ENCODE results near the gene PRODH2. TPM values are rescaled to one million over a fixed set of nuclear protein-coding genes. Genes with fewer than 3 reads are reported as not detected.

PRODH2 gene
- total RNA-seq, 1 experiment from 2014 or later = not detected

DNA sequence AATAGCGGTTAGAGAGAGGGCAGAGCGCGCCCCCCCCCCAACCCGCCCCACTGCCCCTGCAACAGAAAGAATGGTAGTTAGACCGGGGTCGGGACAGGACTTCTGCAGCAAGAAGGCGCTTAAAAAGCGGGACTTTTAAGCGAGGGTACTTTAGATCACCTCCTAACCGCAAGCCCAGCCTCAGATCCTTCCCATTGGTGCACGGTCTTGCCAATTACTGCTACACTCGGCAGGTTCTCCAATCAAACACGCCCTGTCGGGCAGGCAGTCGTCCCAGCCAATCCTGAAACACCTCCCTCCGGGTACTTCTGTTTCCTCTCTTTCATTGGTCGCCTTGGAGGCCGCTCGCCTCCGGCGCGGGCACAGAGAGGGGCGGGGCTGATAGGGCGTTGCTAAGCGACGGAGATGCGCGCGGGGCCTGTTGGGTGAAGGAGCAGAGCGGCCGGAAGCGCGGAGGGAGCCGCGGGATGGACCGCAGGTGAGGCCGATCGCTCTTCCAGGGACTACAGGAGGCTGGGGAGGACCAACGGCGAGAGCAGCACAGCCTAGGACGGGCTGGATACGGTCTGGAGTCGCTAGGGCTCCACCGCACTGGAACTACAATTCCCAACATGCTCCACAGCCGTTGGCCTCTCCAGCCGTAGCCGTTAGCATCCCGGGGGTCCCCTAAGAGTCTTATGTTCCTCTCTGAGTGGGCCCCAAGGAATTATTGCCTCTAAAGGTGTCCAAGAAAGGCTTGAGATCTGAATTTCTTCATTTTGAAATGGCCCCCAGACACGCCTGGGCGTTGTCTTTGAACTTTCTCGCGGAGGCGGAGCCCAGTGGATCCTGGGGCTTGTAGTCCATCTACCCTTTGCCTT lies 54.7 kb downstream of the PRODH2 start, which contains the start of gene PROSER3:
PROSER3 (plus strand) TSS at position 428 of the 860 bp plus-strand sequence; CDS start at position 468, 40 bp downstream.
- peak within 1 kb of the TSS; percentile 77 for H3K4me3 ChIP-seq (ENCODE audit: low read length)
- POLR2A ChIA-PET (ENCODE audit: unreplicated experiment) = no interaction called here
- peak within 1 kb of the TSS; percentile 80 for H2AFZ ChIP-seq (ENCODE audit: low read length)
- peaks cover 15% of the 10 kb centered on the region for H3K79me2 ChIP-seq (ENCODE audit: low read length)
- H3F3A ChIP-seq (ENCODE audit: low read length, unreplicated experiment) = peaks cover 3% of the 10 kb centered on the region
- H3K4me2 ChIP-seq (ENCODE audit: low read length) = peak within 1 kb of the TSS; percentile 88
- BruUV-seq (replicated peaks) = TSS peak; percentile 80
- peak within 1 kb of the TSS; percentile 81 for H3K9ac ChIP-seq (ENCODE audit: low read length)
- intact Hi-C loops (cut with micrococcal nuclease) = no loop called here
- H3K36me3 ChIP-seq (ENCODE audit: low read depth, low read length) = no peaks in the 10 kb centered on the region
- no peaks in the 10 kb centered on the region for H4K20me1 ChIP-seq (ENCODE audit: low read length)
- peaks cover 7% of the 10 kb centered on the region for H3K4me1 ChIP-seq (ENCODE audit: insufficient read depth, low read length)
- no peaks in the 10 kb centered on the region for H3K27me3 ChIP-seq (ENCODE audit: low read length)
- H3K27ac ChIP-seq (ENCODE audit: low read length) = peak within 1 kb of the TSS; percentile 60
- no peaks in the 10 kb centered on the region for H3K9me2 ChIP-seq (replicated peaks; ENCODE audit: low read length)
- H3K9me3 ChIP-seq (ENCODE audit: low read length) = no peaks in the 10 kb centered on the region
- peak; percentile 97 for DNase-seq
- ATAC-seq = peak; percentile 95
- CTCF ChIA-PET = interaction anchor here (0.6 to 0.7 kb wide), 2 partner anchors 62 to 63 kb away, joined by 3 to 4 read pairs; no protein-coding TSS in a partner anchor
- TF ChIP-seq EZH2 (IDR thresholded peaks at IDR 0.05; ENCODE audit: low read length, unreplicated experiment) (no peak), EZH2phosphoT487 (IDR thresholded peaks at IDR 0.05; ENCODE audit: borderline replicate concordance, low read length) (no peak), CTCF (conservative IDR thresholded peaks at IDR 0.05; ENCODE audit: low read depth, low read length) (no peak)

- peak overlapping the region; percentile 88 for H3K4me2 ChIP-seq (ENCODE audit: low read length)
- CTCF ChIA-PET = interaction anchor here (0.6 to 0.7 kb wide), 2 partner anchors 63 kb away, joined by 3 to 4 read pairs; no protein-coding TSS in a partner anchor
- H3K27me3 ChIP-seq (ENCODE audit: low read length) = no peaks in the 10 kb centered on the region
- TSS peak; percentile 55 for BruUV-seq (replicated peaks)
- H3K36me3 ChIP-seq (ENCODE audit: low read depth, low read length) = no peaks in the 10 kb centered on the region
- H3F3A ChIP-seq (ENCODE audit: low read length, unreplicated experiment) = peaks cover 3% of the 10 kb centered on the region
- no peaks in the 10 kb centered on the region for H4K20me1 ChIP-seq (ENCODE audit: low read length)
- POLR2A ChIA-PET (ENCODE audit: unreplicated experiment) = no interaction called here
- no peak for TF ChIP-seq EZH2phosphoT487 (IDR thresholded peaks at IDR 0.05; ENCODE audit: borderline replicate concordance, low read length)
- TF ChIP-seq EZH2 (IDR thresholded peaks at IDR 0.05; ENCODE audit: low read length, unreplicated experiment) = no peak
- no peak for TF ChIP-seq CTCF (conservative IDR thresholded peaks at IDR 0.05; ENCODE audit: low read depth, low read length)
- peak; percentile 16 for ATAC-seq
- H3K4me3 ChIP-seq (ENCODE audit: low read length) = peak overlapping the region; percentile 77
- H3K4me1 ChIP-seq (ENCODE audit: insufficient read depth, low read length) = peaks cover 7% of the 10 kb centered on the region
- peaks cover 15% of the 10 kb centered on the region for H3K79me2 ChIP-seq (ENCODE audit: low read length)
- intact Hi-C loops (cut with micrococcal nuclease) = no loop called here
- peak overlapping the region; percentile 72 for H2AFZ ChIP-seq (ENCODE audit: low read length)
- H3K27ac ChIP-seq (ENCODE audit: low read length) = 0 out of 2 replicates have a peak overlapping the region, but pooled peaks have one; percentile 25
- no peaks in the 10 kb centered on the region for H3K9me3 ChIP-seq (ENCODE audit: low read length)
- no peaks in the 10 kb centered on the region for H3K9me2 ChIP-seq (replicated peaks; ENCODE audit: low read length)
- H3K9ac ChIP-seq (ENCODE audit: low read length) = peak overlapping the region; percentile 40; the same call in 1 of the 2 replicates
- peak; percentile 29 for DNase-seq
Measured at GRCh38 chr19:35757231-35757748, 55.4 kb downstream of the PRODH2 start.

Measured in PC-3 (cell line).